HUES6 (cell line): ENCODE data around the gene SAT2.

Source experiments
- H3K27ac ChIP-seq: 2 replicates; pipeline ENCODE4 v1.7.0; 2013; ENCODE audit warnings: low read depth, mild to moderate bottlenecking, low read length, inconsistent platforms
- H3K27me3 ChIP-seq: 2 replicates; pipeline ENCODE4 v1.6.1; 2013; ENCODE audit warnings: low read length; ENCODE audit not compliant: control insufficient read depth, insufficient read depth
- H3K36me3 ChIP-seq: 2 replicates; pipeline ENCODE4 v1.6.1; 2013; ENCODE audit warnings: low read length; ENCODE audit not compliant: control insufficient read depth, insufficient read depth
- H3K4me1 ChIP-seq: 2 replicates; pipeline ENCODE4 v1.6.1; 2013; ENCODE audit warnings: low read length; ENCODE audit not compliant: control insufficient read depth, insufficient read depth
- H3K4me3 ChIP-seq: 2 replicates; pipeline ENCODE4 v1.5.1; 2013; ENCODE audit warnings: low read depth, low read length
- H3K9ac ChIP-seq: one replicate; pipeline ENCODE4 v1.6.1; 2013; ENCODE audit warnings: mild to moderate bottlenecking, low read length
- H3K9me3 ChIP-seq: 2 replicates; pipeline ENCODE4 v1.6.1; 2013; ENCODE audit warnings: low read depth, low read length; ENCODE audit not compliant: control insufficient read depth, insufficient read depth

SAT2 gene

GRCh38 chr17:7580604-7581575 lies 46.7 kb downstream of the SAT2 start:
- no peak overlapping the region for H3K27ac ChIP-seq
- no peaks in the 10 kb centered on the region for H3K9me3 ChIP-seq
- no peak overlapping the region for H3K9ac ChIP-seq
- peaks cover 15% of the 10 kb centered on the region for H3K4me1 ChIP-seq
- no peaks in the 10 kb centered on the region for H3K27me3 ChIP-seq
- H3K36me3 ChIP-seq: peaks cover 41% of the 10 kb centered on the region
- no peak overlapping the region for H3K4me3 ChIP-seq

- Histone ChIP-seq H3K9ac (no peak overlapping the region), H3K4me3 (no peak overlapping the region), H3K27me3 (no peaks in the 10 kb centered on the region), H3K4me1 (peaks cover 19% of the 10 kb centered on the region), H3K9me3 (no peaks in the 10 kb centered on the region), H3K36me3 (peaks cover 49% of the 10 kb centered on the region), H3K27ac (no peak overlapping the region)
Measured at GRCh38 chr17:7579834-7580603, 47.6 kb downstream of the SAT2 start.

- no peaks in the 10 kb centered on the region for H3K9me3 ChIP-seq
- H3K36me3 ChIP-seq: peaks cover 57% of the 10 kb centered on the region
- peaks cover 25% of the 10 kb centered on the region for H3K4me1 ChIP-seq
- H3K27me3 ChIP-seq: no peaks in the 10 kb centered on the region
- no peak within 1 kb of the TSS for H3K4me3 ChIP-seq
- H3K9ac ChIP-seq: no peak within 1 kb of the TSS
- no peak within 1 kb of the TSS for H3K27ac ChIP-seq
Measured at GRCh38 chr17:7579001-7579833, 48.4 kb downstream of the SAT2 start, which contains the start of gene CD68. CD68 (plus strand) TSS chr17:7579638; CDS start chr17:7579678, 40 bp downstream.

- Histone ChIP-seq H3K27ac (no peak overlapping the region), H3K9me3 (no peaks in the 10 kb centered on the region), H3K4me3 (no peak overlapping the region), H3K4me1 (peaks cover 16% of the 10 kb centered on the region), H3K9ac (no peak overlapping the region), H3K36me3 (peaks cover 70% of the 10 kb centered on the region), H3K27me3 (no peaks in the 10 kb centered on the region)
Measured at GRCh38 chr17:7577327-7578199, 50.1 kb downstream of the SAT2 start.

GRCh38 chr17:7576432-7576937 lies 51.1 kb downstream of the SAT2 start:
- Histone ChIP-seq H3K36me3 (peaks cover 70% of the 10 kb centered on the region), H3K4me3 (no peak overlapping the region), H3K9me3 (no peaks in the 10 kb centered on the region), H3K4me1 (peaks cover 10% of the 10 kb centered on the region; the same call in 1 of the 2 replicates), H3K27me3 (no peaks in the 10 kb centered on the region), H3K9ac (no peak overlapping the region), H3K27ac (no peak overlapping the region)
